Thyroid gland (tissue), 4 donors: ENCODE measurements around the gene SOCS6. TPM values are rescaled to one million over a fixed set of nuclear protein-coding genes. Genes with fewer than 3 reads are reported as not detected.

Experiments used
- DNase-seq, 2 donors: peaks; one replicate each; pipeline ENCODE4 v3.0.0-alpha.2; 2019
- H3K27ac ChIP-seq, 3 donors: fragments of 200-600 bp; sonication (generic); 1 replicate in 2 of 3; 2 replicates in 1 of 3; pipeline ENCODE4 v1.5.1; 2016 to 2019; ENCODE audit warnings: mild to moderate bottlenecking in 1 of 3, moderate library complexity in 1 of 3
- H3K27me3 ChIP-seq: fragments of 200-600 bp; sonication (generic); one replicate; pipeline ENCODE4 v1.5.1; 2019
- H3K36me3 ChIP-seq, 2 donors: fragments of 200-600 bp; sonication (generic); one replicate each; pipeline ENCODE4 v1.5.1; 2016 to 2019
- H3K4me1 ChIP-seq, 2 donors: fragments of 200-600 bp; sonication (generic); one replicate each; pipeline ENCODE4 v1.5.1; 2017 to 2019
- H3K4me3 ChIP-seq, 3 donors: fragments of 200-600 bp; sonication (generic); replicated peaks in 1 of 3; 1 replicate in 2 of 3; 2 replicates in 1 of 3; pipeline ENCODE4 v1.5.1; 2016; ENCODE audit warnings: mild to moderate bottlenecking in 1 of 3
- H3K9me3 ChIP-seq: fragments of 200-600 bp; sonication (generic); one replicate; pipeline ENCODE4 v1.5.1; 2017
- CTCF ChIP-seq, 6 experiments: fragments of 200-600 bp in 3 of 6; fragments of 450-650 bp in 3 of 6; sonication (generic) in 3 of 6; IDR thresholded peaks; one replicate each; pipeline ENCODE4 v1.5.1; 2016 to 2019; ENCODE audit warnings: antibody characterized with exemption in 6 of 6, mild to moderate bottlenecking in 2 of 6, inconsistent platforms in 1 of 6, moderate library complexity in 1 of 6
- POLR2A ChIP-seq, 2 donors: fragments of 450-650 bp; IDR thresholded peaks; one replicate each; pipeline ENCODE4 v1.6.1; 2017; ENCODE audit warnings: antibody characterized with exemption in 2 of 2, mild to moderate bottlenecking in 2 of 2, moderate library complexity in 1 of 2
- WGBS, 2 donors: methylation state at CpG; one replicate each; pipeline ENCODE4 v1.1.5; 2017; 5-methylcytosine and 5-hydroxymethylcytosine counted together
- intact Hi-C: fragments of 100-400 bp; cut with DNase I; formaldehyde crosslinking; loops from one replicate; pipeline ENCODE4 v1.15.1; 2023
- total RNA-seq, 4 donors: library from RNA; depleted of rRNA; stranded (reverse); fragments of >200 nt; gene quantifications; one replicate each; pipeline ENCODE4 v1.2.3, GENCODE V29; 2016

Gene SOCS6
- total RNA-seq, 4 donors from 2014 or later = 20.7 to 25.6 (median 23.6) TPM

GRCh38 chr18:70311726-70312125 is 22.9 kb downstream of the SOCS6 start:
- intact Hi-C loops = no loop called here
- Histone ChIP-seq H3K4me1 (no peaks in the 10 kb centered on the region), H3K4me3 (no peak overlapping the region), H3K27me3 (no peaks in the 10 kb centered on the region), H3K36me3 (no peaks in the 10 kb centered on the region), H3K9me3 (no peaks in the 10 kb centered on the region), H3K27ac (no peak overlapping the region)
- no peak for TF ChIP-seq POLR2A (IDR thresholded peaks at IDR 0.05)
- TF ChIP-seq CTCF (IDR thresholded peaks at IDR 0.05) = no peak
- WGBS, 2 donors = 89 to 92% methylated on average over 2 of the region's 2 CpGs
- DNase-seq = no peak

GRCh38 chr18:70313640-70314039 is 24.8 kb downstream of the SOCS6 start:
- H3K4me1 ChIP-seq = no peaks in the 10 kb centered on the region
- H3K36me3 ChIP-seq = no peaks in the 10 kb centered on the region
- WGBS, 2 donors = 90 to 94% methylated on average over 3 of the region's 3 CpGs
- no peaks in the 10 kb centered on the region for H3K9me3 ChIP-seq
- intact Hi-C loops = no loop called here
- no peak overlapping the region for H3K27ac ChIP-seq
- H3K27me3 ChIP-seq = no peaks in the 10 kb centered on the region
- no peak for DNase-seq
- H3K4me3 ChIP-seq = no peak overlapping the region
- TF ChIP-seq POLR2A (IDR thresholded peaks at IDR 0.05) (no peak), CTCF (IDR thresholded peaks at IDR 0.05) (no peak)

GRCh38 chr18:70314151-70314782 is 25.4 kb downstream of the SOCS6 start:
- H3K27me3 ChIP-seq = no peaks in the 10 kb centered on the region
- H3K9me3 ChIP-seq = no peaks in the 10 kb centered on the region
- no peak overlapping the region for H3K4me3 ChIP-seq
- DNase-seq = no peak
- no peaks in the 10 kb centered on the region for H3K36me3 ChIP-seq
- 94 to 97% methylated on average over 6 of the region's 6 CpGs for WGBS, 2 donors
- no peak overlapping the region for H3K27ac ChIP-seq
- no peaks in the 10 kb centered on the region for H3K4me1 ChIP-seq
- TF ChIP-seq POLR2A (IDR thresholded peaks at IDR 0.05) = no peak
- TF ChIP-seq CTCF (IDR thresholded peaks at IDR 0.05) = no peak
- intact Hi-C loops = no loop called here

DNA sequence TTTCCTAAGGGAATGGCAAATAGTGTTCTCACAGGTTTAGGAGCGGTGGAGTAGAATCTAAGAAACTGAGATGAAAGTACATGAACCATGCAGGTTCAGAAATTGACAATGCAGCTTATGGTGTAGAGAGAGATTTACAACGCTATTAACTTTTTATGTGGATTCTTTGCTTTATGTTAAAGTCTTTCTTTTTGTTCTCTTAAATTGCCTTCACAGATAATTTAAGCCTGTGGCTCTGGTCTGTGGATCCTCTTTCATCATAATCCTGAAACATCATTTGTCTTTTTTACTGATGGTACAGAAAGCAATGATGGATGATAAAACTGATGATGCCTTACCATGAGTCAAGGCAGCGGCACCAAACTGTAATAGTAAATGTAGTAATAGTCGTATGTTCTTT is 30.3 kb downstream of the SOCS6 start:
- intact Hi-C loops = no loop called here
- no peaks in the 10 kb centered on the region for H3K9me3 ChIP-seq
- peaks cover 14 to 23% of the 10 kb centered on the region in 2 donors for H3K4me1 ChIP-seq
- no peaks in the 10 kb centered on the region for H3K27me3 ChIP-seq
- no peaks in the 10 kb centered on the region for H3K36me3 ChIP-seq
- WGBS, 2 donors = 97 to 98% methylated on average over 4 of the region's 4 CpGs
- H3K4me3 ChIP-seq = no peak overlapping the region
- no peak overlapping the region for H3K27ac ChIP-seq
- DNase-seq = no peak
- TF ChIP-seq CTCF (IDR thresholded peaks at IDR 0.05) (no peak), POLR2A (IDR thresholded peaks at IDR 0.05) (no peak)

DNA sequence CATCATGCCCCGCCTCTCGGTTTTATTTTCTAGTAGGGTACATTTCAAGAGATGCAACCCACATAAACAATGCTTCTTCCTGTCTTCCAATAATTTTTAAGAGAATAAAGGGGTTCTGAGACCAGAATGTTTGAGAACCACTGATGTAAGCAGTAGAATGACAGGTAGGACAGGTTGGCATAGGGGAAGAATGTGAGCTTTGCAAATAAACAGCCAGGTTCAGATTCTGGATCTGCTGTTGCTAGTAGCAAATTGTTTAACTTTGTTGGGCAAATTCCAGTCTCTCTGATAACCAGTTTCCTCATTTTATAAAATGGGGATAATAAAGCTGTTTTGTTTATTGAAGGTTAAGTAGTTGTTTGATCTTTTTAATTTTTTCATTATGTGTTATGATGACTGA is 32.8 kb downstream of the SOCS6 start:
- DNase-seq = no peak
- no peaks in the 10 kb centered on the region for H3K27me3 ChIP-seq
- H3K27ac ChIP-seq = no peak overlapping the region
- no peaks in the 10 kb centered on the region for H3K9me3 ChIP-seq
- no peak overlapping the region for H3K4me3 ChIP-seq
- intact Hi-C loops = no loop called here
- H3K36me3 ChIP-seq = peaks cover 10% of the 10 kb centered on the region in 2 donors
- peaks cover 14 to 23% of the 10 kb centered on the region in 2 donors for H3K4me1 ChIP-seq
- TF ChIP-seq POLR2A (IDR thresholded peaks at IDR 0.05) (no peak), CTCF (IDR thresholded peaks at IDR 0.05) (no peak)
- 98 to 100% methylated on average over 2 of the region's 2 CpGs for WGBS, 2 donors
